Measurements from ENCODE around the gene GSKIP.
A peak's percentile ranks its signal among the peaks of the same experiment; 100 is the strongest.

The GSKIP gene

GRCh38 chr14:96383445-96383844, 20.1 kb downstream of the GSKIP start:
- no peak for DNase-seq

- DNase-seq: no peak
Observed at GRCh38 chr14:96384053-96384452, 20.7 kb downstream of the GSKIP start.

GRCh38 chr14:96384740-96385139, 21.4 kb downstream of the GSKIP start:
- no peak for DNase-seq

- DNase-seq: no peak
Observed at GRCh38 chr14:96385385-96385784, 22.1 kb downstream of the GSKIP start.

- no peak for DNase-seq
Observed at GRCh38 chr14:96390965-96391292, 27.6 kb downstream of the GSKIP start.

- peak; percentile 46 for DNase-seq
Observed at GRCh38 chr14:96391293-96392118, 28.2 kb downstream of the GSKIP start.

- no peak for DNase-seq
Observed at GRCh38 chr14:96393071-96393691, 29.9 kb downstream of the GSKIP start.

GRCh38 chr14:96394047-96394815, 30.9 kb downstream of the GSKIP start:
- no peak for DNase-seq

- DNase-seq: no peak
Observed at GRCh38 chr14:96398432-96398831, 35.1 kb downstream of the GSKIP start.

- DNase-seq: no peak
Observed at GRCh38 chr14:96398921-96399320, 35.6 kb downstream of the GSKIP start.

- DNase-seq: no peak
Observed at GRCh38 chr14:96399405-96399804, 36.1 kb downstream of the GSKIP start.

- DNase-seq: no peak
Observed at GRCh38 chr14:96400495-96400894, 37.2 kb downstream of the GSKIP start.

GRCh38 chr14:96403409-96403808, 40.1 kb downstream of the GSKIP start:
- no peak for DNase-seq

GRCh38 chr14:96405677-96406076, 42.4 kb downstream of the GSKIP start:
- DNase-seq: no peak

- DNase-seq: no peak
Observed at GRCh38 chr14:96407935-96408570, 44.7 kb downstream of the GSKIP start.

GRCh38 chr14:96408608-96409007, 45.3 kb downstream of the GSKIP start:
- DNase-seq: no peak

GRCh38 chr14:96409701-96410100, 46.4 kb downstream of the GSKIP start:
- no peak for DNase-seq

- DNase-seq: no peak
Observed at GRCh38 chr14:96410119-96410518, 46.8 kb downstream of the GSKIP start.

GRCh38 chr14:96413526-96413925, 50.2 kb downstream of the GSKIP start:
- no peak for DNase-seq

GRCh38 chr14:96415559-96415958, 52.2 kb downstream of the GSKIP start:
- no peak for DNase-seq

GRCh38 chr14:96416292-96416691, 53.0 kb downstream of the GSKIP start:
- no peak for DNase-seq

GRCh38 chr14:96417254-96417653, 53.9 kb downstream of the GSKIP start:
- no peak for DNase-seq

- DNase-seq: no peak
Observed at GRCh38 chr14:96418075-96418474, 54.7 kb downstream of the GSKIP start.

Data from GF-D8 (cell line).